Stimulated activated CD4-positive, alpha-beta T cell treated with anti-CD3 and anti-CD28 coated beads, Interleukin-12 subunit alpha, Interleukin-12 subunit beta, amount 100 ng/mL, for 24 hours (primary cell): Measurements from ENCODE around the gene RGMA.
"Not testable (repeated sequence)": the region's sequence is repeated elsewhere in the genome, so short reads cannot be mapped to it uniquely, and the experiment has no call there.

Experiments
- DNase-seq, 2 experiments: peaks; one replicate each; pipeline ENCODE4 v3.0.0-alpha.2; 2020; ENCODE audit warnings: low read depth in 2 of 2

RGMA gene

GRCh38 chr15:93034512-93034911 lies 54.5 kb downstream of the RGMA start:
- DNase-seq, result no peak

GRCh38 chr15:93033434-93034045 lies 55.5 kb downstream of the RGMA start:
- DNase-seq, result no peak

- not testable (repeated sequence) for DNase-seq
Observed at GRCh38 chr15:93032515-93033206, 56.4 kb downstream of the RGMA start.

GRCh38 chr15:93031557-93032384 lies 57.2 kb downstream of the RGMA start:
- DNase-seq, result not testable (repeated sequence)

- no peak for DNase-seq
Observed at GRCh38 chr15:93031103-93031464, 57.9 kb downstream of the RGMA start.

- peak; percentile 40 to 55 for DNase-seq
Observed at GRCh38 chr15:93030430-93031102, 58.4 kb downstream of the RGMA start.

GRCh38 chr15:93029836-93030429 lies 59.1 kb downstream of the RGMA start:
- no peak for DNase-seq

- no peak for DNase-seq
Observed at GRCh38 chr15:93029214-93029835, 59.7 kb downstream of the RGMA start.

- DNase-seq, result no peak
Observed at GRCh38 chr15:93028632-93029213, 60.3 kb downstream of the RGMA start.

- no peak for DNase-seq
Observed at GRCh38 chr15:93028111-93028631, 60.8 kb downstream of the RGMA start.

GRCh38 chr15:93027413-93027812 lies 61.6 kb downstream of the RGMA start:
- no peak for DNase-seq

GRCh38 chr15:93026380-93026817 lies 62.6 kb downstream of the RGMA start:
- DNase-seq, result no peak

- DNase-seq, result no peak
Observed at GRCh38 chr15:93025625-93025982, 63.4 kb downstream of the RGMA start.

- no peak for DNase-seq
Observed at GRCh38 chr15:93024716-93025624, 64.0 kb downstream of the RGMA start.

- no peak for DNase-seq
Observed at GRCh38 chr15:93024293-93024692, 64.7 kb downstream of the RGMA start.

GRCh38 chr15:93020976-93021772 lies 67.8 kb downstream of the RGMA start:
- DNase-seq, result no peak

GRCh38 chr15:93019971-93020370 lies 69.0 kb downstream of the RGMA start:
- no peak for DNase-seq

- no peak for DNase-seq
Observed at GRCh38 chr15:93019090-93019489, 69.9 kb downstream of the RGMA start.

- no peak for DNase-seq
Observed at GRCh38 chr15:93018574-93018973, 70.4 kb downstream of the RGMA start.
